Neuronal stem cell (in vitro differentiated cells): ENCODE data around the gene PAOX.
"Not testable (repeated sequence)": the region's sequence is repeated elsewhere in the genome, so short reads cannot be mapped to it uniquely, and the experiment has no call there.

Experiments used
- DNase-seq: peaks from one replicate; pipeline ENCODE4 v3.0.0-alpha.2; 2013; ENCODE audit warnings: low spot score
- H2AFZ ChIP-seq: one replicate; pipeline ENCODE4 v1.6.1; 2013; ENCODE audit warnings: mild to moderate bottlenecking, low read length, inconsistent platforms
- H2AK5ac ChIP-seq: 2 replicates; pipeline ENCODE4 v1.6.1; 2013; ENCODE audit warnings: low read depth, mild to moderate bottlenecking, inconsistent platforms, low read length, moderate library complexity, mixed read lengths
- H2BK120ac ChIP-seq: 2 replicates; pipeline ENCODE4 v1.6.1; 2013; ENCODE audit warnings: low read depth, mild to moderate bottlenecking, inconsistent platforms, low read length, moderate library complexity, mixed read lengths
- H2BK12ac ChIP-seq: one replicate; pipeline ENCODE4 v1.6.1; 2013; ENCODE audit warnings: low read length, inconsistent platforms
- H2BK15ac ChIP-seq: 2 replicates; pipeline ENCODE4 v1.6.1; 2013; ENCODE audit warnings: mild to moderate bottlenecking, low read length, inconsistent platforms, mixed read lengths
- H2BK5ac ChIP-seq: one replicate; pipeline ENCODE4 v1.6.1; 2013; ENCODE audit warnings: inconsistent platforms, mild to moderate bottlenecking, low read length, moderate library complexity
- H3K14ac ChIP-seq: one replicate; pipeline ENCODE4 v1.6.1; 2013; ENCODE audit warnings: low read length, inconsistent platforms
- H3K18ac ChIP-seq: 2 replicates; pipeline ENCODE4 v1.6.1; 2013; ENCODE audit warnings: low read length, inconsistent platforms
- H3K23ac ChIP-seq: 2 replicates; pipeline ENCODE4 v1.6.1; 2013; ENCODE audit warnings: low read depth, mild to moderate bottlenecking, mixed read lengths, low read length, inconsistent platforms; ENCODE audit not compliant: poor library complexity
- H3K27ac ChIP-seq: replicated peaks from 3 replicates; pipeline ENCODE4 v1.5.1; 2013; ENCODE audit warnings: low read length, inconsistent platforms
- H3K27me3 ChIP-seq, 3 experiments: 2 replicates each; pipeline ENCODE4 v1.6.1; 2013; ENCODE audit warnings: low read length in 3 of 3, mild to moderate bottlenecking in 2 of 3, inconsistent platforms in 1 of 3, low read depth in 1 of 3, mixed read lengths in 1 of 3, moderate library complexity in 1 of 3; ENCODE audit not compliant: control insufficient read depth in 3 of 3, insufficient read depth in 3 of 3
- H3K36me3 ChIP-seq, 2 donors: replicated peaks in 1 of 2; 2 replicates each; pipeline ENCODE4 v1.6.1; 2013; ENCODE audit warnings: low read length in 2 of 2; ENCODE audit not compliant: control insufficient read depth in 2 of 2, insufficient read depth in 2 of 2
- H3K4ac ChIP-seq: 2 replicates; pipeline ENCODE4 v1.6.1; 2013; ENCODE audit warnings: inconsistent platforms, mild to moderate bottlenecking, low read length, moderate library complexity
- H3K4me1 ChIP-seq, 2 donors: 1 replicate in 1 of 2; 2 replicates in 1 of 2; pipeline ENCODE4 v1.6.1; 2013; ENCODE audit warnings: low read length in 2 of 2, low read depth in 1 of 2; ENCODE audit not compliant: control insufficient read depth in 2 of 2, insufficient read depth in 1 of 2
- H3K4me2 ChIP-seq: one replicate; pipeline ENCODE4 v1.6.1; 2013; ENCODE audit warnings: mild to moderate bottlenecking, low read length, inconsistent platforms; ENCODE audit not compliant: insufficient read depth, poor library complexity, severe bottlenecking
- H3K4me3 ChIP-seq, 2 donors: 2 replicates each; pipeline ENCODE4 v1.5.1; 2013; ENCODE audit warnings: low read length in 2 of 2, mild to moderate bottlenecking in 2 of 2, inconsistent platforms in 1 of 2, moderate library complexity in 1 of 2
- H3K79me1 ChIP-seq: one replicate; pipeline ENCODE4 v1.6.1; 2013; ENCODE audit warnings: low read depth, mild to moderate bottlenecking, inconsistent platforms, low read length, moderate library complexity
- H3K9ac ChIP-seq: one replicate; pipeline ENCODE4 v1.6.1; 2013; ENCODE audit warnings: mild to moderate bottlenecking, low read depth, low read length, inconsistent platforms; ENCODE audit not compliant: poor library complexity
- H3K9me3 ChIP-seq, 2 donors: replicated peaks in 1 of 2; 2 replicates each; pipeline versions ENCODE3 to v1.6.1; 2013; ENCODE audit warnings: low read length in 2 of 2, mild to moderate bottlenecking in 2 of 2, inconsistent platforms in 1 of 2, low read depth in 1 of 2, mixed read lengths in 1 of 2, moderate library complexity in 1 of 2; ENCODE audit not compliant: control insufficient read depth in 2 of 2, insufficient read depth in 1 of 2
- H4K8ac ChIP-seq: one replicate; pipeline ENCODE4 v1.6.1; 2013; ENCODE audit warnings: low read depth, mild to moderate bottlenecking, inconsistent platforms, low read length, moderate library complexity
- H4K91ac ChIP-seq: one replicate; pipeline ENCODE4 v1.6.1; 2013; ENCODE audit warnings: low read length, low read depth, mild to moderate bottlenecking, inconsistent platforms; ENCODE audit not compliant: poor library complexity
- WGBS, 2 donors: extraction: QIAGEN DNeasy Blood & Tissue Kit; methylation state at CpG; one replicate each; pipeline ENCODE4 v1.1.7; 2013; ENCODE audit warnings: missing lambda C conversion rate in 2 of 2, mixed read lengths in 1 of 2; ENCODE audit not compliant: insufficient read length in 2 of 2, insufficient replicate concordance in 1 of 2; ENCODE audit errors: extremely low coverage in 2 of 2; 5-methylcytosine and 5-hydroxymethylcytosine counted together

The PAOX gene

DNA sequence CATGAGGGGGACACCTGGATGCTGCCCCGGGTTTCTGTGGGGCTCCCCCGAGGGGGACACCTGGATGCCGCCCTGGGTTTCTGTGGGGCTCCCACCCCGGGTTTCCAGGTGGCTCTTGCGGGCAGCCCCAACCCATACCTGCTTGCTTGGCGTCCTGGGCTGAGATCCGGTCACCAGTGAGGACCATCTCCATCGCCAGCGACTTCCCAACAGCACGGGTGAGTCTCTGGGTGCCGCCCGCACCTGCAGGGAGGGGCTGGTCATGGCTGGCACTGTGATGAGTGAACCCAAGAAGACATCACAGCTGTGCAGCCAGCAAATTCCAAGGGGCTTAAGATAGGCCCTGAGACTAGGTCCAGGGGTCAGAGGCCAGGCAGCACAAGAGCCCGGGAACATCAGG is 12.3 kb upstream of the PAOX start:
- no peak overlapping the region for H3K4me3 ChIP-seq
- WGBS, 2 donors: no CpG with 5 or more reads among the region's 13 CpGs
- no peak overlapping the region for H3K9ac ChIP-seq
- no peak overlapping the region for H3K4me2 ChIP-seq
- H3K14ac ChIP-seq: no peak overlapping the region
- H3K27me3 ChIP-seq: no peaks in the 10 kb centered on the region
- H2AK5ac ChIP-seq: no peak overlapping the region
- H3K79me1 ChIP-seq: no peaks in the 10 kb centered on the region
- peaks cover 65 to 87% of the 10 kb centered on the region in 2 donors for H3K36me3 ChIP-seq
- H4K8ac ChIP-seq: no peak overlapping the region
- no peak overlapping the region for H2BK120ac ChIP-seq
- no peak overlapping the region for H2BK15ac ChIP-seq
- no peak overlapping the region for H2BK12ac ChIP-seq
- H3K27ac ChIP-seq: no peak overlapping the region
- no peak overlapping the region for H3K23ac ChIP-seq
- H2AFZ ChIP-seq: no peak overlapping the region
- H4K91ac ChIP-seq: no peak overlapping the region
- H3K18ac ChIP-seq: no peak overlapping the region
- H3K4ac ChIP-seq: no peak overlapping the region
- no peaks in the 10 kb centered on the region for H3K4me1 ChIP-seq
- no peak for DNase-seq
- H2BK5ac ChIP-seq: peak overlapping the region; percentile 66
- H3K9me3 ChIP-seq: peaks cover 0 to 4% of the 10 kb centered on the region in 2 donors

DNA sequence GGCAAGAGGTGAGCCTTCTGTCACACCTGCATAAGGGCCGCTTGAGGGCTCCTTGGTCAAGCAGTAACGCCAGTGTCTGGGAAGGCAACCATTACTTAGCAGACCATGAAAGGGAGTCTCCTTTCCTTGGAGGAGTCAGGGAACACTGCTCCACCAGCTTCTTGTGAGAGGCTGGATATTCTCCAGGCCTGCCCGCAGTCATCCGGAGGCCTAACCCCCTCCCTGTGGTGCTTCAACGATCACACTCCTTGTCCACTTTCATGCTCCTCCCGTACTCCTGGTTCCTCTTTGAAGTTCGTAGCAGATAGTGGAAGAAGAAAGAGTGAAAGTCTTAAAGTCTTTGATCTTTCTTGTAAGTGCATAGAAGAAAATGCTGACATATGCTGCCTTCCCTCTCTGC is 11.6 kb upstream of the PAOX start:
- not testable (repeated sequence) for H3K4me3 ChIP-seq, H3K4ac ChIP-seq, H3K18ac ChIP-seq, H3K4me1 ChIP-seq, H2BK120ac ChIP-seq, H3K9me3 ChIP-seq, H3K14ac ChIP-seq, H3K4me2 ChIP-seq, H4K91ac ChIP-seq, H3K27ac ChIP-seq, H2AFZ ChIP-seq, H2AK5ac ChIP-seq, DNase-seq, H3K9ac ChIP-seq, H2BK15ac ChIP-seq, H2BK12ac ChIP-seq, H4K8ac ChIP-seq, H2BK5ac ChIP-seq, H3K79me1 ChIP-seq, H3K27me3 ChIP-seq, H3K23ac ChIP-seq
- H3K36me3 ChIP-seq: peaks cover 58 to 83% of the 10 kb centered on the region in 2 donors
- WGBS, 2 donors: no CpG with 5 or more reads among the region's 7 CpGs

GRCh38 chr10:133368153-133368552 is 10.9 kb upstream of the PAOX start:
- no peak overlapping the region for H2AFZ ChIP-seq
- WGBS, 2 donors: no CpG with 5 or more reads among the region's 7 CpGs
- peaks cover 0 to 4% of the 10 kb centered on the region in 2 donors for H3K9me3 ChIP-seq
- H3K4me3 ChIP-seq: no peak overlapping the region
- no peak overlapping the region for H3K18ac ChIP-seq
- no peak overlapping the region for H2BK12ac ChIP-seq
- no peak overlapping the region for H2AK5ac ChIP-seq
- no peaks in the 10 kb centered on the region for H3K27me3 ChIP-seq
- H3K9ac ChIP-seq: peak overlapping the region; percentile 60
- DNase-seq: no peak
- H2BK120ac ChIP-seq: no peak overlapping the region
- H3K14ac ChIP-seq: peak overlapping the region; percentile 63
- H2BK5ac ChIP-seq: peak overlapping the region; percentile 19
- no peaks in the 10 kb centered on the region for H3K4me1 ChIP-seq
- H3K4ac ChIP-seq: no peak overlapping the region
- H3K79me1 ChIP-seq: peaks cover 4% of the 10 kb centered on the region
- H3K23ac ChIP-seq: no peak overlapping the region
- no peak overlapping the region for H3K27ac ChIP-seq
- H3K4me2 ChIP-seq: no peak overlapping the region
- no peak overlapping the region for H4K91ac ChIP-seq
- peaks cover 52 to 76% of the 10 kb centered on the region in 2 donors for H3K36me3 ChIP-seq
- no peak overlapping the region for H4K8ac ChIP-seq
- no peak overlapping the region for H2BK15ac ChIP-seq

- Histone ChIP-seq H3K4me2 (no peak overlapping the region), H3K14ac (no peak overlapping the region), H4K8ac (no peak overlapping the region), H3K18ac (no peak overlapping the region), H2BK12ac (no peak overlapping the region), H3K79me1 (peaks cover 4% of the 10 kb centered on the region), H2BK120ac (no peak overlapping the region), H2BK5ac (no peak overlapping the region), H3K4me1 (peaks cover 0 to 5% of the 10 kb centered on the region in 2 donors), H3K9ac (peak overlapping the region; percentile 34), H3K4me3 (peak overlapping the region in 1 of 2 donors; percentile 36), H3K36me3 (peaks cover 44 to 58% of the 10 kb centered on the region in 2 donors), H3K27ac (no peak overlapping the region), H4K91ac (no peak overlapping the region), H3K23ac (no peak overlapping the region), H3K9me3 (peaks cover 0 to 4% of the 10 kb centered on the region in 2 donors), H2AK5ac (no peak overlapping the region), H3K27me3 (no peaks in the 10 kb centered on the region), H2BK15ac (no peak overlapping the region), H2AFZ (no peak overlapping the region), H3K4ac (no peak overlapping the region)
- no peak for DNase-seq
- no CpG with 5 or more reads among the region's 24 CpGs for WGBS, 2 donors
Observed at GRCh38 chr10:133370030-133370786, 8.9 kb upstream of the PAOX start.
